CD14-positive monocyte (primary cell): ENCODE results near the gene KLHL17. TPM values are rescaled to one million over a fixed set of nuclear protein-coding genes. Genes with fewer than 3 reads are reported as not detected.

Experiments
- DNase-seq, 3 donors: peaks; one replicate each; pipeline ENCODE4 v3.0.0-alpha.2; 2011 to 2022
- H2AFZ ChIP-seq: 2 replicates; pipeline ENCODE4 v1.6.0; 2012; ENCODE audit warnings: mild to moderate bottlenecking, low read depth, low read length, inconsistent platforms; ENCODE audit not compliant: insufficient read depth, poor library complexity, severe bottlenecking
- H3K27ac ChIP-seq, 2 donors: 1 replicate in 1 of 2; 2 replicates in 1 of 2; pipeline ENCODE4 v1.5.1; 2012 to 2013; ENCODE audit warnings: low read length in 2 of 2, control low read depth in 1 of 2, inconsistent platforms in 1 of 2, low read depth in 1 of 2, mild to moderate bottlenecking in 1 of 2
- H3K27me3 ChIP-seq, 2 donors: one replicate each; pipeline versions ENCODE4 v1.6.0 to v1.6.1; 2011 to 2013; ENCODE audit warnings: low read length in 2 of 2; ENCODE audit not compliant: control insufficient read depth in 2 of 2, insufficient read depth in 2 of 2
- H3K36me3 ChIP-seq, 2 donors: replicated peaks in 1 of 2; 1 replicate in 1 of 2; 2 replicates in 1 of 2; pipeline versions ENCODE4 v1.5.1 to v1.6.1; 2012 to 2013; ENCODE audit warnings: low read length in 2 of 2, control low read depth in 1 of 2, inconsistent platforms in 1 of 2, mild to moderate bottlenecking in 1 of 2; ENCODE audit not compliant: insufficient read depth in 2 of 2, control insufficient read depth in 1 of 2
- H3K4me1 ChIP-seq, 2 donors: 1 replicate in 1 of 2; 2 replicates in 1 of 2; pipeline versions ENCODE4 v1.5.1 to v1.6.1; 2012 to 2013; ENCODE audit warnings: low read length in 2 of 2, control low read depth in 1 of 2, inconsistent platforms in 1 of 2, mild to moderate bottlenecking in 1 of 2, moderate library complexity in 1 of 2; ENCODE audit not compliant: insufficient read depth in 2 of 2, control insufficient read depth in 1 of 2
- H3K4me2 ChIP-seq: replicated peaks from 2 replicates; pipeline ENCODE3; 2012; ENCODE audit warnings: low read length, moderate library complexity, mild to moderate bottlenecking; ENCODE audit not compliant: poor library complexity, severe bottlenecking; ENCODE audit errors: extremely low read depth
- H3K4me3 ChIP-seq, 3 experiments: fragments of 200-600 bp in 1 of 3; sonication (generic) in 1 of 3; replicated peaks in 1 of 3; 1 replicate in 2 of 3; 2 replicates in 1 of 3; pipeline ENCODE4 v1.5.1; 2011 to 2013; ENCODE audit warnings: low read length in 3 of 3, mild to moderate bottlenecking in 3 of 3, control low read depth in 2 of 3, low read depth in 2 of 3, inconsistent platforms in 1 of 3, moderate library complexity in 1 of 3
- H3K79me2 ChIP-seq: 2 replicates; pipeline ENCODE4 v1.6.0; 2012; ENCODE audit warnings: mild to moderate bottlenecking, control low read depth, inconsistent platforms, low read length, moderate library complexity; ENCODE audit not compliant: insufficient read depth
- H3K9ac ChIP-seq: 2 replicates; pipeline ENCODE4 v1.6.0; 2017; ENCODE audit warnings: low read length, mild to moderate bottlenecking; ENCODE audit not compliant: insufficient read depth, poor library complexity, severe bottlenecking
- H3K9me3 ChIP-seq, 2 donors: replicated peaks in 1 of 2; 1 replicate in 1 of 2; 2 replicates in 1 of 2; pipeline versions ENCODE4 v1.5.1 to v1.6.1; 2012 to 2013; ENCODE audit warnings: low read length in 2 of 2, control low read depth in 1 of 2; ENCODE audit not compliant: control insufficient read depth in 1 of 2, insufficient read depth in 1 of 2
- H4K20me1 ChIP-seq: 2 replicates; pipeline ENCODE4 v1.6.0; 2012; ENCODE audit warnings: mild to moderate bottlenecking, low read length, control low read depth, moderate library complexity; ENCODE audit not compliant: insufficient read depth
- H3K27ac Mint-ChIP-seq, 7 donors: one replicate each; pipeline ENCODE4 v1.8.0; 2020; ENCODE audit warnings: mild to moderate bottlenecking in 7 of 7, mixed read lengths in 7 of 7, moderate library complexity in 6 of 7, inconsistent platforms in 2 of 7
- H3K27me3 Mint-ChIP-seq, 3 donors: one replicate each; pipeline ENCODE4 v1.8.0; 2021 to 2022; ENCODE audit warnings: low read depth in 3 of 3, mild to moderate bottlenecking in 3 of 3, mixed read lengths in 3 of 3, moderate library complexity in 3 of 3, inconsistent platforms in 1 of 3
- H3K36me3 Mint-ChIP-seq, 2 donors: one replicate each; pipeline ENCODE4 v1.8.0; 2020; ENCODE audit warnings: mixed read lengths in 2 of 2, inconsistent platforms in 1 of 2, mild to moderate bottlenecking in 1 of 2
- H3K4me1 Mint-ChIP-seq: one replicate; pipeline ENCODE4 v1.8.0; 2020; ENCODE audit warnings: mild to moderate bottlenecking, mixed read lengths
- H3K4me3 Mint-ChIP-seq, 2 donors: one replicate each; pipeline ENCODE4 v1.8.0; 2020; ENCODE audit warnings: mild to moderate bottlenecking in 2 of 2, mixed read lengths in 2 of 2, moderate library complexity in 1 of 2
- H3K9me3 Mint-ChIP-seq, 7 donors: one replicate each; pipeline ENCODE4 v1.8.0; 2020 to 2022; ENCODE audit warnings: mixed read lengths in 7 of 7, mild to moderate bottlenecking in 6 of 7, moderate library complexity in 6 of 7, inconsistent platforms in 2 of 7
- WGBS: methylation state at CpG from one replicate; pipeline ENCODE4 v1.1.5; 2013; ENCODE audit warnings: missing lambda C conversion rate; ENCODE audit not compliant: insufficient coverage; 5-methylcytosine and 5-hydroxymethylcytosine counted together
- intact Hi-C, 2 donors: fragments of 100-400 bp; cut with micrococcal nuclease; formaldehyde crosslinking; loops; one replicate each; pipeline versions ENCODE4 v1.15.0 to v1.15.1; 2023
- polyA plus RNA-seq, 3 donors: library from polyadenylated mRNA; depleted of rRNA in 1 of 3; unstranded in 2 of 3; stranded (reverse) in 1 of 3; fragments of 300-500 nt in 2 of 3; fragments of >200 nt in 1 of 3; fragmentation: Illumina TruSeq in 2 of 3; gene quantifications; 1 replicate in 2 of 3; 2 replicates in 1 of 3; pipeline ENCODE4 v1.2.3, GENCODE V29; 2012 to 2021
- TF ChIP-seq, protein P1 (sequence below): fragments of 200-600 bp; IDR thresholded peaks from one replicate; pipeline ENCODE4 v1.8.0; 2022; ENCODE audit warnings: antibody characterized with exemption, mild to moderate bottlenecking

Gene KLHL17
- polyA plus RNA-seq, 3 donors: 0.31 to 48.1 (median 0.71) TPM

DNA sequence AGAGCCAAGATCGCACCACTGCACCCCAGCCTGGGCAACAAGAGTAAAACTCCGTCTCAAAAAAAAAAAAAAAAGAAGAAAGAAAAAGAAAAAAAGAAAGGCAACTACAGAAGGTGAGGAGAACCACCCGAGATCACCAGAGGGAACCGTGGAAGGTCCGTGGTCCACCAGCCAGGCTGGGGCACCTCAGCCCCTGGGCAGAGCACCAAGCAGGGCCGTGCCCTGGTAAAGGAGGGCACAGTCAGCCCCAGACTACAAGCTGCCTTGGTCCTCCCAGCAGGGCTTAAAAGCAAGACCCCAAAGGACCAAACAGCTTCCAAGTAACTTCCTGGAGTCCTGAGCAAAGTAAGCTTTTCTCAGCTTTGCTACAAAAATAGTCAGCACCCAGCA is 45.5 kb upstream of the KLHL17 start:
- peaks cover 33 to 71% (median 34%) of the 10 kb centered on the region in 3 donors for H3K27me3 Mint-ChIP-seq
- intact Hi-C loops: no loop called here

DNA sequence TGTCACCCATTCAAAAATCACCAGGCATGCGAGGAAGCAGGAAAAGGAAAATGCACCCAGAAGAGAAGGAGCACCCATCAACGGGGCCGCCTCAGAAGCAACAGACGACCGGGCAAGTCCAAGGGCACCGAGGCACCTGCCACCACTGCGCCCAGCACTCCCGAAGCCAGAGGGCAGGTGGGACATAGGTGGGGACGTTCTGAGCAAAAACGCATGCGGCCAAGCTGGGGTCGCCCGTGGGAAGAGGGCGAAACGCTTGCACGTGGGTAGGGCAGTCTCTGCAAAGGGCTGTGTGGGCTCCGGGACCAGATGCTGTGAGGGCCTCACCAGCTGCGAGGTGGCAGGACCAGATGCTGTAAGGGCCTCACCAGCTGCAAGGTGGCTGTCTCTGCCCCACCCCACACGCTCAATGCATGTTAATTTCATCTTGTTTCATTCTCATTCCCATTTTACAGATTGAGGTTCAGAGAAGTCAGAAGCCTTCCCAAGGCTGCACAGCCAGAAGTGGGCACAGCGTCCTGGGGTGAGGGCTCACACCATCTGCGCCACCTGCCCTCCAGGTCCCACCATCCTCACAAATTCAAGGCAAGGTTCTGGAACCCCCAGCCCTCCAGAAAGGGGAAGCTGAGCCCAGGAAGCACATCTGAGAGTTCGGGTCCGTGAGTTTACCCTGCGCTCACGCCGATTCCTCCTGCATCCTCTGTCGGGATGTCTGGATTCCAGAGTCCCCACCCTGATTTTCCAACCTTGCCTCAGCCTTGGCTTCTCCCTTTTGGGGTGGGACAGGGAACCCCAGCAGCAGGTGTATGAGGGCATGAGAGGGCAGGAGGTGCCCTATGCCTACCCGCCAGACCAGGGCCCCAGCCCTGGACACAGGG is 44.9 kb upstream of the KLHL17 start:
- no peaks in the 10 kb centered on the region for H3K36me3 Mint-ChIP-seq
- H3K27ac ChIP-seq: no peak overlapping the region
- no peaks in the 10 kb centered on the region for H3K9me3 ChIP-seq
- TF ChIP-seq, protein P1, sequence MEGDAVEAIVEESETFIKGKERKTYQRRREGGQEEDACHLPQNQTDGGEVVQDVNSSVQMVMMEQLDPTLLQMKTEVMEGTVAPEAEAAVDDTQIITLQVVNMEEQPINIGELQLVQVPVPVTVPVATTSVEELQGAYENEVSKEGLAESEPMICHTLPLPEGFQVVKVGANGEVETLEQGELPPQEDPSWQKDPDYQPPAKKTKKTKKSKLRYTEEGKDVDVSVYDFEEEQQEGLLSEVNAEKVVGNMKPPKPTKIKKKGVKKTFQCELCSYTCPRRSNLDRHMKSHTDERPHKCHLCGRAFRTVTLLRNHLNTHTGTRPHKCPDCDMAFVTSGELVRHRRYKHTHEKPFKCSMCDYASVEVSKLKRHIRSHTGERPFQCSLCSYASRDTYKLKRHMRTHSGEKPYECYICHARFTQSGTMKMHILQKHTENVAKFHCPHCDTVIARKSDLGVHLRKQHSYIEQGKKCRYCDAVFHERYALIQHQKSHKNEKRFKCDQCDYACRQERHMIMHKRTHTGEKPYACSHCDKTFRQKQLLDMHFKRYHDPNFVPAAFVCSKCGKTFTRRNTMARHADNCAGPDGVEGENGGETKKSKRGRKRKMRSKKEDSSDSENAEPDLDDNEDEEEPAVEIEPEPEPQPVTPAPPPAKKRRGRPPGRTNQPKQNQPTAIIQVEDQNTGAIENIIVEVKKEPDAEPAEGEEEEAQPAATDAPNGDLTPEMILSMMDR: no peak
- peaks cover 12% of the 10 kb centered on the region for H3K4me1 Mint-ChIP-seq
- intact Hi-C loops: no loop called here
- no peak overlapping the region for H3K9ac ChIP-seq
- H3K4me1 ChIP-seq: peaks cover under 1 to 2% of the 10 kb centered on the region in 2 donors
- H2AFZ ChIP-seq: no peak overlapping the region
- WGBS: 73% methylated on average over 21 of the region's 28 CpGs
- no peak overlapping the region for H3K4me3 ChIP-seq
- H3K79me2 ChIP-seq: no peaks in the 10 kb centered on the region
- H3K27me3 ChIP-seq: peaks cover 0 to 22% of the 10 kb centered on the region in 2 donors
- H3K4me2 ChIP-seq: no peak overlapping the region
- no peak overlapping the region for H3K27ac Mint-ChIP-seq
- no peaks in the 10 kb centered on the region for H3K36me3 ChIP-seq
- no peaks in the 10 kb centered on the region for H4K20me1 ChIP-seq
- no peak for DNase-seq
- no peak overlapping the region for H3K4me3 Mint-ChIP-seq
- H3K9me3 Mint-ChIP-seq: peaks cover 0 to 4% (median 2%) of the 10 kb centered on the region in 7 donors
- peaks cover 34 to 71% (median 35%) of the 10 kb centered on the region in 3 donors for H3K27me3 Mint-ChIP-seq

More for the DNA sequence above, 45.5 kb upstream of the KLHL17 start:
- Mint-ChIP-seq H3K4me3 (no peak overlapping the region), H3K4me1 (peaks cover 10% of the 10 kb centered on the region), H3K27ac (no peak overlapping the region), H3K36me3 (no peaks in the 10 kb centered on the region), H3K9me3 (peaks cover 0 to 5% (median 2%) of the 10 kb centered on the region in 7 donors)
- TF ChIP-seq, protein P1: no peak
- no peaks in the 10 kb centered on the region for H3K36me3 ChIP-seq
- H3K9me3 ChIP-seq: no peaks in the 10 kb centered on the region
- H3K9ac ChIP-seq: no peak overlapping the region
- 76% methylated on average over 4 of the region's 6 CpGs for WGBS
- no peaks in the 10 kb centered on the region for H3K4me1 ChIP-seq
- H3K4me2 ChIP-seq: no peak overlapping the region
- no peak overlapping the region for H2AFZ ChIP-seq
- DNase-seq: no peak
- H3K27me3 ChIP-seq: peaks cover 0 to 20% of the 10 kb centered on the region in 2 donors
- H3K27ac ChIP-seq: no peak overlapping the region
- H3K79me2 ChIP-seq: no peaks in the 10 kb centered on the region
- H3K4me3 ChIP-seq: no peak overlapping the region
- H4K20me1 ChIP-seq: no peaks in the 10 kb centered on the region
